ENCODE data around the gene TDRD7. TPM values are rescaled to one million over a fixed set of nuclear protein-coding genes. Genes with fewer than 3 reads are reported as not detected.

TDRD7 gene
- polyA plus RNA-seq, 1 donor (not counting 4 experiments of a cell fraction or from before 2014, with no cell fraction given): 10.5 TPM

DNA sequence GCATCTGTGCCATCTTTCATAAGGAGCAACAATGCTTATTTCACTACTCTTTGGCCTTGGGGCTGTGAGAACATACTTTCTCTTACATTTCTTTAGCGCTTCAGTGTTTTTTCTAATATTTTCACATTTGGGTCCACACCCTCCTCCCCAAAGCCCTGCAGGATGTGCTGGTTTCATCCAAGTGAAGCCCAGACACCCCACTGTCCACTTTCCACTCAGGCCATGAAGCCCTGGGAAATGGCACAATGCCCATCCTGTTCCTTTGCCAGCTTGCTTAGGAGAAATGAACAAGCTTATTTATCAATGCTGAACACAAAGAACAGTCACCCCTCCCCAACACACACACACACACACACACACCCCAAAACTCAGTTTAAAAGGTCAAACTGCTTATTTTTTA, 72.2 kb downstream of the TDRD7 start:
- Histone ChIP-seq H2AFZ (ENCODE audit: control insufficient read depth, low read length) (no peak overlapping the region), H3K27me3 (ENCODE audit: control insufficient read depth, extremely low read depth, insufficient read depth, low read length) (no peaks in the 10 kb centered on the region), H3K9me1 (ENCODE audit: control insufficient read depth, extremely low read depth, insufficient read depth, low read length) (no peaks in the 10 kb centered on the region), H3K79me2 (ENCODE audit: control insufficient read depth, insufficient read depth, low read length) (no peaks in the 10 kb centered on the region), H3K9me3 (ENCODE audit: control insufficient read depth, low read depth, low read length) (peaks cover 3% of the 10 kb centered on the region), H3K4me1 (ENCODE audit: control insufficient read depth, extremely low read depth, insufficient read depth, low read length) (no peaks in the 10 kb centered on the region), H3K36me3 (ENCODE audit: control insufficient read depth in 2 of 2, extremely low read depth in 1 of 2, insufficient read depth in 2 of 2, low read length in 2 of 2) (peaks cover 0 to 3% of the 10 kb centered on the region in 2 experiments), H3K9ac (ENCODE audit: control insufficient read depth, extremely low read depth, insufficient read depth, low read length) (no peak overlapping the region), H3K4me3 (ENCODE audit: control insufficient read depth in 2 of 3, extremely low read depth in 1 of 3, insufficient read depth in 2 of 3, low read depth in 1 of 3, low read length in 3 of 3) (no peak overlapping the region), H3K4me2 (ENCODE audit: control insufficient read depth, extremely low read depth, insufficient read depth, low read depth, low read length) (no peak overlapping the region), H3K27ac (ENCODE audit: control insufficient read depth, insufficient read depth, low read length) (no peak overlapping the region), H4K20me1 (ENCODE audit: control insufficient read depth, extremely low read depth, insufficient read depth, low read length) (no peaks in the 10 kb centered on the region)
- TF ChIP-seq EZH2 (IDR thresholded peaks at IDR 0.05; ENCODE audit: low read length) (no peak), CTCF (optimal IDR thresholded peaks at IDR 0.05 in 1 of 3, IDR thresholded peaks at IDR 0.05 in 1 of 3, conservative IDR thresholded peaks at IDR 0.05 in 1 of 3; ENCODE audit: extremely low read depth in 1 of 3, insufficient read depth in 2 of 3, low read length in 3 of 3) (no peak)
- DNase-seq (ENCODE audit: low read depth, low spot score) (no peak), FAIRE-seq (no peak)
- dilution Hi-C loops (cut with MboI; ENCODE audit: extremely low pct_ligation_motif_present, low sequenced_read_pairs): no loop called here

- DNase-seq (ENCODE audit: low read depth, low spot score): no peak
- FAIRE-seq: no peak
- no peak overlapping the region for H2AFZ ChIP-seq (ENCODE audit: control insufficient read depth, low read length)
- dilution Hi-C loops (cut with MboI; ENCODE audit: extremely low pct_ligation_motif_present, low sequenced_read_pairs): no loop called here
- TF ChIP-seq EZH2 (IDR thresholded peaks at IDR 0.05; ENCODE audit: low read length) (no peak), CTCF (optimal IDR thresholded peaks at IDR 0.05 in 1 of 3, IDR thresholded peaks at IDR 0.05 in 1 of 3, conservative IDR thresholded peaks at IDR 0.05 in 1 of 3; ENCODE audit: extremely low read depth in 1 of 3, insufficient read depth in 2 of 3, low read length in 3 of 3) (peak; percentile 40 to 55 (median 53))
- peaks cover 3% of the 10 kb centered on the region for H3K9me3 ChIP-seq (ENCODE audit: control insufficient read depth, low read depth, low read length)
- H3K9me1 ChIP-seq (ENCODE audit: control insufficient read depth, extremely low read depth, insufficient read depth, low read length): no peaks in the 10 kb centered on the region
- H3K4me2 ChIP-seq (ENCODE audit: control insufficient read depth, extremely low read depth, insufficient read depth, low read depth, low read length): no peak overlapping the region
- H3K4me3 ChIP-seq (ENCODE audit: control insufficient read depth in 2 of 3, extremely low read depth in 1 of 3, insufficient read depth in 2 of 3, low read depth in 1 of 3, low read length in 3 of 3): no peak overlapping the region
- H3K27me3 ChIP-seq (ENCODE audit: control insufficient read depth, extremely low read depth, insufficient read depth, low read length): no peaks in the 10 kb centered on the region
- H3K9ac ChIP-seq (ENCODE audit: control insufficient read depth, extremely low read depth, insufficient read depth, low read length): no peak overlapping the region
- no peaks in the 10 kb centered on the region for H3K79me2 ChIP-seq (ENCODE audit: control insufficient read depth, insufficient read depth, low read length)
- no peak overlapping the region for H3K27ac ChIP-seq (ENCODE audit: control insufficient read depth, insufficient read depth, low read length)
- no peaks in the 10 kb centered on the region for H4K20me1 ChIP-seq (ENCODE audit: control insufficient read depth, extremely low read depth, insufficient read depth, low read length)
- no peaks in the 10 kb centered on the region for H3K4me1 ChIP-seq (ENCODE audit: control insufficient read depth, extremely low read depth, insufficient read depth, low read length)
- H3K36me3 ChIP-seq (ENCODE audit: control insufficient read depth in 2 of 2, extremely low read depth in 1 of 2, insufficient read depth in 2 of 2, low read length in 2 of 2): peaks cover 0 to 2% of the 10 kb centered on the region in 2 experiments
These were observed 75.2 kb downstream of the TDRD7 start for GRCh38 chr9:97487107-97487506.

All from keratinocyte (primary cell).